GM19240 (cell line): Measurements from ENCODE around the gene POLR3C.
A peak's percentile ranks its signal among the peaks of the same experiment; 100 is the strongest.
"Not testable (repeated sequence)": the region's sequence is repeated elsewhere in the genome, so short reads cannot be mapped to it uniquely, and the experiment has no call there.

Experiments used
- DNase-seq: peaks from one replicate; pipeline ENCODE4 v3.0.0; 2011; ENCODE audit warnings: low spot score; ENCODE audit not compliant: insufficient read length

Gene POLR3C

DNA sequence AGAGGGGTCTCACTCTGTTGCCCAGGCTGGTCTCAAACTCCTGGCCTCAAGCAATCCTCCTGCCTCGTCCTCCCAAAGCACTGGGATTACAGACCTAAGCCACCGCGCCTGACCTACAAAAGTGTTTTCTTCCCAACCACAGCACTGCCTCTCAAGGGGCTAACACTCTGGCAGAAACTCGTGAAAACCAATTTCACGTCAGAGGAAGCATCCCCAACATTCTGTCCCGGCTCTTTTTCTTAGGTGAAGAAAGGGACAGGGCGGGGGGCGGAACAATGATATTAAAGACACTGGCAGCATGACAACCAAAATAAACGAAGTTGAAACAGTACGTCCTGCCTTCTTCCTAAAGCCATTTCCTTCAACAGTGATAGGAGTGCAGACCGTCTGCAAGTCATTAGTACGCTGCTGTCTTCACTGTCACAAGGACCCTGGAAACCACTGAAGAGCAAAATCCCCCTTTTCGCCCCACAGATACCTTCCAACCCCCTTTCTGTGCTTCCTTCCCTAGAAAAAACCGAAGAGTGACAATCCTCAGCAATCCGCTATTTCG is 1.1 kb upstream of the POLR3C start:
- DNase-seq, result not testable (repeated sequence)

DNA sequence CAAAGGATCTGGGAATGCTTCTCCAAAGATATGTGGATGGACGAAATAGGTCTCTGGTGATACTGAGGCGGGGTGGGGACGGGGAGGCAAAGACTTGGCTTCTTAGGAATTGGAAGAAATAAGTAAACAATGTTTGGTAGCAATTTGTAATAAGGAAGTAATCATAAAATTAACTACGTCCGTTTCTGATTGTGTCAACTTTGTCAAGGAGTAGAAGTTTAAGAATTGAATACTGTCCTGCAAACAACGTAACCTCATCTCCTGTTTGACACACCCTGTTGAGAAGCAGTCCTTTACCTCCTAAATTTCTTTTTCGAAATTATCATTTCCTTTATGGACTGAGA is 471 bp downstream of the POLR3C start:
- no peak for DNase-seq

DNA sequence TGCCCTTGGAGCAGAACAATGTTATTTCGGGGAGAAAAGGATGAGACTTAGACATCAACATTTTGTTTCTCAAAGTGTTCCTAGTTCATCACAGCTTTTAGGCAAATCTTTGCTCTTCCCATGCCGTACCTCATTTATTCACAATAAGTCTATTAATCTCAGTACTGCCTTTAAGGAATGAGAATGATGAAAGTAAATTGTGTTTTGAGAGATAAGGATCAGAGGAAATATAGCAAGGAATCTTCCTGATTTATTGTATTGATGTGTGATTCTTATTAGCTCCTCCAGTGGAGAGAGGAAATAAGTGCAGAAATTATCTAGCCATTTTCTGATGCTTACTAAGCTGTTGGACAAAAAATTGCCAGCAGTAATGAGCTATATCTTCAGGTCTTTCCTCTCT is 2.0 kb downstream of the POLR3C start:
- no peak for DNase-seq

DNA sequence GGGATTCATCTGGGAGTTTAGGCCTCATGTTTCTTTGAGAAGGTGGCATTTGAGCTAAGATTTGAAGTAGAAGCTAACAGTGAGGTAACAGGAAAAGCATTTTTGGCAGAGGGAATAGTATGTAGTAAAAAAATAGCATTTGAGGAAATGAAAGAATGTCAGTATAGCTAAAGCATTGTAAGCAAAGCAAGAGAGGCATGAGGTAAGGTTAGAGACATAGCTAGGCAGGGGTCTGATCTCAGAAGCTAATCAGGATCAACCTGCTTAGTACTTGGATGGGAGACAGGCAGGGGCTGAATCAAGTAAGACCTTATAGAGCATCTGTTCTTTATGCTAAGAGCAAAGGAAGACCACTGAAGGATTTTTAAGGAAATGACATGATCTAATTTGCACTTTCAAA is 4.0 kb downstream of the POLR3C start:
- DNase-seq, result no peak

DNA sequence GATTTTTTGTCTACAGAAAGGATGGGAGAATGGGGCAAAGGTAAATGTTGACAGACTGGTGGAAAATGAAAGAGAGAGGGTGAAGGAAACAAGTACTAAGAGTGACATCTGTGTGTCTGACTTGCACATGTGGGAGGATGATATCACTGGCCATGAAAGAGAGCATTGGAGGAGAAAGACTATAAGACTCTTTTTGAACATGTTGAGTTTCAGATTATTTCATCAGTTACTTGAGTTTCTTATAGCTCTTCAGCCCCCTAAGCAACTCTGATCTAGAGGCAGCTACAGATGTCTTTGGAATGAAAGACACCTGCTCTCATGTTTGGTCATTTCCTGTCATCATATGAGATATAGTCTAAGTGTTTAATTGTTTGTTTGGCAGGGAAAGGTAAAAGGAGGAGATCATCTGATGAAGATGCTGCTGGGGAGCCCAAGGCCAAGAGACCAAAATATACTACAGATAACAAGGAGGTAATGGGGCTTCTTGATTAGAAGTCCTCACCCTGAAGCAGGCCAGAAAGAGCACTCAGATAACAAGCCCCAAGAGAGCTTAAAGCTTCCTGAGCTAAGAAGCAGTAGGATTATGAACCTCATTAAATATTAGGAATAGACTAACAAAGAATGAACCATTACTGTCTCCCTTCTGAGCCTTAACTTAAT is 4.5 kb downstream of the POLR3C start:
- no peak for DNase-seq

DNA sequence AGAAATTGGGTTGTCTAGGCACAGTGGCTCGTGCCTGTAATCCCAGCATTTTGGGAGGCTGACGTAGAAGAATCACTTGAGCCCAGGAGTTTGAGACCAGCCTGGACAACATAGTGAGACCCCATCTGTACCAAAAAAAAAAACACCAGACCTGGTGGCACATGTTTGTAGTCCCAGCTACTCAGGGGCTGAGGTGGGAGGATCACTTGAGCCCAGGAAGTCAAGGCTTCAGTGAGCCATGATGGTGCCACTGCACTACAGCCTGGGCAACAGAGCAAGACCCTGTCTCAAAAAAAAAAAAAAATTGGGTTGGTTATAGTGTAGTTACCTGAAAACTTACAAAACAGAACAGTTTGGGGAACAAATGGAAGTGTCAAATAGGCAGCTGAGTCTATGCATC is 6.8 kb downstream of the POLR3C start:
- DNase-seq, result not testable (repeated sequence)

DNA sequence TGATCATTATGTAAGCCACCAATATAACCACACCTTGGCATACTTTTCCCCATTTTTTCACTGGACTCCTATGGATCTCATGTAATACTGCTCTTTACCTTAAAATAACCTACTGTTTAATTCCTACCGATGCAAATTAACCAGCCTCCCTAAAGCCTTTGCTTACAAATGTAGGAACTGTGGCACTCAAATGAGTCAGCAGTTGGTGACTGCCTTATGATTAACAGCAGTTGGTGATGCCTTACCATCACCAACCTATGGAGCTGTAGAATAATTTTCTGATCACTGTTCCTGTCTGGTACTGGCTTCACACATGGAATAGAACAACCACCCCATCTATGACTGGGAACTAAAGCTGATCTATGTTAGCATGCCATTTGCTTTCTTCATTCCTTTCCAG is 13.7 kb downstream of the POLR3C start:
- no peak for DNase-seq

DNA sequence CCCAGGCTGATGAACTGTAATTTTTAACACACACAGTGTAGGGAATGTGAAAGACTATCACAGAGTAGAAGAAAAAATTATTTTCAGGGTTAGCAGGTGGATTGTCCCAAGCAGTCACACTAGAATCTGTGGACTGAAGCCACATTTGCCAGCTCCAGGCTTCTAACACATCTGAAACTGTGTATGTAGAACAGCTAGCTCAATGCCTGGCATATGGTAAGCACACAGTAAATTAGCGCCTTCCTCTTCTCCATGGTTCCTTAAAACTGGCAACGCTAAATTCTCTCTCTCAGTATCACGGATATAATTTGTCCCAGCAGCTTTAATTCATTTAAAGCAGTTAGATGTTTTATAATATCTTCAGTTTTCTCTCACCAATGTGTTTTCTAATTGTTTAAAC is 19.0 kb downstream of the POLR3C start:
- no peak for DNase-seq

DNA sequence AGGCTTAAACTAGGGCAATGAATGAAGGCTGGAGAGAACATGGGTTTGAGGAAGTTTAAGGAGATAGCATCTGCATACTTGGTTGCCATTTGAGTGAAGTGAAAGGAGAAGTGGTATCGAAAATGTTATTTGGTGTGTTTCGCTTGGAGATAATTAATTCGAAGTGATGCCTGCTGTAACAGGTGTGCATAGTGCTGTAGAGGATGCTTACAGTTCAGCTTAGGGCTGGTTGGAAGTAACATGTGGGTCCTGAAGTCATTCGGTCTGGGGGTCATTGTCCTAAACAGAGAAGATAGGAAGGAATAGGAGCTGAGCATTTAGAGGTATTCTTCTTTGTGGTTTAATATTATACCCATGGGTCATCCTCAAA is 21.1 kb downstream of the POLR3C start:
- DNase-seq, result peak; percentile 27

DNA sequence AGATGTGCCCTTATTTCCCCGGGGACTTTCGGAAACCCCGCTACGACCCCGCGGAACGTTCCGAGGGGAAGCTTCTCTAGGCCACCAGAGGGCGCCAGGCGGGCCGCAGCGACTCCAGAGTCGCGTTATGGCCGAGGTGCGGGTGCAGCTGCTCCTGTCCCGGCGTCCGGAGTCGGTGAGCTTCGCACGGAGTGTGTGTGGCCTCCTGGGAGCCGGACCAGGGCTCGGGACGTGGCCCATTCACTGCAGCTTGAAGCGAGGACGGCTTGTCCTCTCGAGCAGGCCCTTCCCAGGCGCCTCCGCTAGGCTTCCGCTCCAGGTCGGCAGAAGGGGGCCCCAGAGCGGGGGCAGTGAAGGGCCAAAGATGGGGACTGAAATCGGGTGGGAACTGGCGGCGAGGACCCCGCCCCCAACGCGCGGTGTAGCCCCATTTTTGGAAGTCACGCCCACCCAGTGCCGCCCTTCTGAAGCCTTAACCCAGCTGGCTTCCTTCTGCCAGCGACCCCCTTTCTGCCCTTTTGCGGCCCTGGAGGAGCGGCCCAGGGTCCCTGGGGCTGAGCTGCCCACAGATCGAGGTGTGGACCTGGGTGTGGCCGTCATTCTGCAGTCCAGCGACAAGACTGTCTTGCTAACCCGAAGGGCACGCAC is 21.6 kb downstream of the POLR3C start, which contains the start of gene NUDT17:
TSS of gene NUDT17 (plus strand) at position 117 of the 648 bp plus-strand sequence. CDS start at position 128, 11 bp downstream.
- peak; percentile 74 for DNase-seq

DNA sequence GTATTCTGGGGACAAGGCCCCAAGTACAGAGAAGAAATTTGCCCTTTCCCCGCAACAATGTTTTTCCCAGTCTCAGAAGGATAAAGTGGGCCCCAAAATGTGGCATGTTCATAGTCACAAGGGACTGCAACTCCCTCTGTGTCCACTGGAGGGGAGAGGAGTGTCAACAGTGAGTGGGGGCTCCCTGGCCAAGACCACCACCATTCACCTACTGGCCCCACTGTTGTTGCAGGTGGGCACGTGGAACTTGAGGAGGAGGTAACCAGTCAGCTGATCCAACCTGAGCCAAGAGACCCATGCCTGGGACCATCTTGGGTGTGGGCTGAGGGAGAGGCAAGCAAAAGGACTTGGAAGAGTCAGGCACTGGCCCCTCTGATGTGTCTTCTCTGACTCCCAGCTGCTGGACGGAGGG is 22.2 kb downstream of the POLR3C start:
- DNase-seq, result peak; percentile 44

DNA sequence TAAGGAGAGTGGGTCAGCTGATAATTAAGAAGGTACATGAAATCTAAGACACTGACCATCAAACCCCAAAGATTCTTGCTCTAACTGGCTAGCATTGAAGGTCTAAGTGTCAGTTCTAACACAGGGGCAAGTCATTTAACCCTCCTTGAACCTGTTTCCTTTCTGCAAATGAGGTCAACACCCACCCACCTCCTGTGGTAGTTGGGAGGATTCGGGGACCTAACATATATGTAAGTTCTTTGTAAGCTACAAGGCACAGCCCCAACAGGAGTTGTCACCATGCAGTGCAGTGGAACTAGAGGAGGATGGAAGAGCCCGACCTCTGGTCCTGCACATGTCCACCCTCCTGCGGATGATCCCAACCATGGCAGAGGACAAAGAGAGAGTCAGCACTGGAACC is 23.8 kb downstream of the POLR3C start:
- DNase-seq, result no peak

DNA sequence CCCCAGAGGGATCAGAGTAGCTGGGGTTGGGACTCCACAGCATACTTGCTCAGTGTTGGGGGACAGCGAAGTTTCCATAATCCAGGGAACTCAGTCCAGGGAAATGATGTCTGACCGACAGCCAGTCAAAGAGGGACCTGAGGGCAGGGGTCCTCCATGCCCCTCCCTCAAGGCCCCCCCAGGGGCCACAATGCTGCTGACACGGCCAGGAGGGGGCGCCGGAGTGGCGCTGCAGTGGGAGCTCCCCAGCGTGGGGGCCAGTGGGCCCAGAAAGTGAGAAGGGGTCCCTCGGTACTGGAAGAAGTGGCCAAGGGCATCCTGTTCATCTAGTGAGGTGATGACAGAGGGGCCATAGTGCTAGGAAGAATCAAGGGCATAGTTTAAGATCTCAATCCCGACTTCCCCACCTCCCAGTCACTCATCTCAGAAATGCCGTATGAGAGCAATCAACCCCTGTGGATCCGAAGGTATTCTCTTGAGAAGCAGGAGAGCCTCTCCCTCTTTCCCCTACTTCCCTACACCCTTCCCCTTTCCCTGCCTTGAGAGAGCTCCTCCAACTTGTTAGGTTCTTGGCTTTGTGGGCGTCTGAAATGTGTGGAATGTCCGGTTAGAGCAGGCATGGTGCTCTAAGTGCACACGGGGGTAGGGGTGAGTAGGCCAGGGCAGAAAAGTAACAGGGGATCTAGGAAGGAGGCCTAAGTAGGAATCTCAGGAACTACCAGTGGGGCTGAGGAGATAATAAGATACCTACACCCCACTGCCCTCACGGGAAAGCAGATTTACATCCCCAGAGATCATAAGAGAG is 25.6 kb downstream of the POLR3C start:
- DNase-seq, result no peak

DNA sequence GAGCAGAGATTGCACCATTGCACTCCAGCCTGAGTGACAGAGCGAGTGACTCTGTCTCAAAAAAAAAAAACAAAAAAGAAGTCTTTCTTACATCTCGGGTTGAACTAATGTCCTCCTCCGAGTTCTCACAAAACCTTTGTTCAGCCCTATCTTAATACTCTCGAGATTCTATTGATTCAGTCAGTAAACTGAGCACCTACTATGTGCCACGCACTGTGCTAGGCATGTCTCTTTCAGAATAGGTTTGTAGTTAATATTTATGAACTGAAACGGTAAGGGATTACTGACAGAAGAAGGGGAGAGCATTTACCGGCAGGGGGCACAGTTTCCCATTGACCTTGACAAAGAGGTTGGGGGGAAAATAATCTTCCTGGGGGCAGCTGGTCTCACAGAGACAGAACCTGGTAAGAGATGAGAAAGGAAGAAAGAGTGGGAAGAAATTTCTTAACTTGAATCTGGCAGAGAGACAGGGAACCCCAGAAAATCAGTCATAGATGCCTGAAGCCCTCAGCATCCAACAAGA is 31.5 kb downstream of the POLR3C start:
- DNase-seq, result no peak

DNA sequence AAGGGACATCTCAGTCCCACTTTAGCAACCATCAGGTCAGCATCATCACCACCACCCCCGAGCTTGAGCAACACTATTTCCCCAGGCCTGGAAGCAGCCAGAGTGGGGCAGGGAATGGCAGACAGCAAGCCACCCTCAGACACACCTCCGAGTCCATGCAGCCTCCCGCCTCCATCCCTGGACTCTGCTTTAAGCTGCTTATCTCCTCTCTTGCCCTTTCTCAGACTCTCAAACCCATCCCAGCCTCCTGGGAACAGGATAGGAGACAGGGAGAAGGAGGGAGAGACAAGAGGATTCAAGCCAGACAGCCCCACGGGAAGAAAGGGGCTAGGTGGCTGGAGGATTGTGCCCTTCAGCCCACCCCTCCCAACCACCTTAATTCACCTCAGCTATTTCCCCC is 33.2 kb downstream of the POLR3C start:
- DNase-seq, result no peak

DNA sequence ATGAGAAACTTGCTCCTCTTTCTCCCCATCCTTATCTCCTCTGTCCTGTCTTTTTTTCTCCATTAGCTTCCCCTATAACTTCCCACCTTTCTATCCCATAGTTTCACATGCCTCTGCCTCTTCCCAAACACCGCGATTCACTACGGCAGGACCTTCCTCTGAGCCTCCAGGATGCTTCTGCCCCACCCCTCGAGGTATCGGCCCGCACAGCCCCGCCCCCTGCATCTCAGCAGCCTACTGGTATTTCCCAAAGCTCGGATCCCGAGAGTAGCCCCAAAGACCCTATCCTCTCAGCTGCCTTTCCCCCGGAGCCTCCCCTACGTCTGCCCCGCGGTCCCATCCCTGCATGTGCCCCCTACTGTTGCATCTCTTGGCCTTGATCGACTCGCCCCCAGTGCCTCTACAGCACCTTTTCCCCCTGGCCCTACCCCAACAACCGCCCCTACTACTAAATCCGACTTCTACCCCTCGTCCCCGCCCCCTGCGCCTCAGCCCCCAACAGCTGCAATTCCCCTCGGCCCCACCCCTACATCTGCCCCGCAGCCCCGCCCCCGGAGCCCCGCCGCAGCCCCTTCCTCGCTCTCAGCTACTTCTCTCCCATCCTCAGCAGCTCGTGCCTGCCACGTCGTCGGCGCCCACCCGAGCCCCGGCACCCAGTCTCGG is 34.4 kb downstream of the POLR3C start:
- DNase-seq, result peak; percentile 37

DNA sequence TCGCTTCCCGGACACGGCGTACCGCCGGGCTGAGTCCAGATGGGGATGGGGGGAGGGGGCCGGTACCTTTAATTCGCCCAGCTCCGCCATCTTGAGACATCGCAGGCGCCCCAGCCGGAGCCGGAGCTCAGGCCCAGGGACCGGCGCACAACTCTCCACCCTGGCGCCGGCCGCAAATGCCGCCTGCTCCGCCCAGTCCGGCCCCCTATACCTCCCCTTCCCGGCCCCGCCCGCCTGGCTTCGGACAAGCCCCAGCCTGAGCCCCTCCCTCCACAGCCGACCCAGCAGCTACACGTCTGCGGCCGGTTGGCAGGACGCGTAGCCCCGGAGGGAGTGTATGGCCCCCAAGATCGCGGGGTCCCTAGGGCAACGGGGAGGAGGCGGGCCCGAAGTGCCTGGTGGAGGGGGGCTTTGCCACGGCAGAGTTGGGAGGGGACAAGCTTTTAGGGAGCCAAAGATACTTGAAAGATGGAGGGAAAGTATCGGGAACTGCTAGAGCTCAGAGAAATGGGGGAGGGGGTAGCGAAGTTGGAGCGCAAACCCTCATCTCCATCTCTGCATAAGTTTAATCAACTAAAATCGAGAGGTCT is 35.0 kb downstream of the POLR3C start, which contains the start of gene PIAS3:
TSS of gene PIAS3 (minus strand) at position 181 of the 590 bp plus-strand sequence. CDS start at position 90, 91 bp downstream.
- peak; percentile 85 for DNase-seq

DNA sequence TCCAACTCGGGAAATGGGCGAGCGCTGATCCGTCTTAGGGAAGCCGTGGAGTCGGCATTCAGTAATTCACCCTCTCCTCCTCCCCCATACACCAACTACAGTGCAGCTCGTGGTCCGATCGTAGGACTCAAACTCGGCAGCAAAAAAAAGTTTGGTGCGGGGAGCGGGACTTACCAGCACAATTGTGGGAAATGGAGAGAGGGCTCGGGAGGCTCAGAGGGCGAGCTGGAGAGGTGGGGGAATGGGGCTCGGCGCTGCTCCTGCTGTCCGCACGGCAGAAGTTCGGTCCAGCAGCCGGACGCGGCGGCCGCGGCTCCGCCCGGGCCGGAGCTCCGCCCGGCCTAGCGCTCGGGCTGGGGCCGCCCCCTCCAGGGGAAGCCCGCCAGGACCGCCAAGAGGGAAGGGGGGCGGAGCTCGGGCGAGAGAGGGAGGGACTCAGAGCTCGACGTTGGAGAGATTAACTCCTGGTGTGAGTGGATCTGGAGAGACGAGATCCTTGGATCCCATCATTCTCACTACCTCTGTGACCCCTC is 35.6 kb downstream of the POLR3C start:
- DNase-seq, result peak; percentile 82

DNA sequence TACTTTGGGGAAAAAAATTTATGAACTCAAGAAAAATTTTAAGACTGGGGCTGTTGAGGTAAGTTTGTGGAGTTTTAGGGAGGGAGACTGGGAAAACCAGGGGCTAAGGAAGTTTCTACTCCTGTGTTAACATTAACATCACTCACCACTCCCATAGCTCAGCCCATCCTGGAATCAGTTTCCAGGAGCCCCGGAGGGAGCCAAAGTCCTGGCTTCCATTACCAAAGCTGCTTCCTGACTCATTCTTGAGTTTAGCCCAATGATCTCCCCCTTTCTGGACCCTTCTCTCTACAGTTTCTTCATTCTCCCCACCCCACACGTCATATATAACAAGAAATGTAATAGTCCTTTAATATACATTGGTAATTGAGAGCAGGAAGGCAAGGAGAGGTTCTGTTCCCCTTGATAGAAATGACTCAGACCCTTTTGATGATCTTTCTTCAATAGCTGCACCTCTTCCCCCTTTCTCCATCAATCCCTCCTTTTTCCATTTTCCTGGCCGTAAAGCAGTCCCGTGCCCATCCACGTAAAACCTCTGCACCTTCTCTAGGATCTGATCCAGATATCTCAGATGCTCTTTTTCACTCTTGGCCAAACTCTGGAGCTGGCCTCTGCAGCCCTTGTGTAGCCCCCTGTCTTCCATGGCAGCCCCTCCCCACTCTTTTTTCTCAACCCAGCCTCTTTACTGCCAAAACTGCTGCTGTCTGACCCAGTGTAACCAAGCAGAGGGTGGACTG is 39.5 kb downstream of the POLR3C start:
- DNase-seq, result no peak

DNA sequence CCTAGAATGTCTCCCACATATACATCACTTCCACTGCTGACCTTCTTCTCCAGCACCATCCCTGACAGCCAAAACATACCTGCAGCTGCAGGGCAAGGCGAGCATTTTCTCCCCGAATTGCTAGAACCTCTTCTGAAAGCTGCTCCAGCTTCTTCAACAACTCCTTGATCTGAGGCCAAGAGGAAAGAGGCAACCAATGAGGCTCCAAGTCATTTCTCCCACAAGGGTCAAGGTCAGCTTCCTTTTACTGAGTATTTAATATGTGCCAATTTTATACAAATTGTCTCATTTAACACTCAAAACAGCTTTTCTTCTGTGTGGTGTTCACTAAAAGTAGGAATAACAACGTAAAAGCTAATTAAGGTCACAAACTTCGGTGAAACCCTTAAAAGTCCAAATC is 44.2 kb downstream of the POLR3C start:
- no peak for DNase-seq
